Measurements from ENCODE around the gene IFITM5.
"Not testable (repeated sequence)": the region's sequence is repeated elsewhere in the genome, so short reads cannot be mapped to it uniquely, and the experiment has no call there.

IFITM5 gene

GRCh38 chr11:295351-296170 lies 3.8 kb downstream of the IFITM5 start:
- no peak for DNase-seq (ENCODE audit: low read depth in 2 of 2)

- no peak for DNase-seq (ENCODE audit: low read depth in 2 of 2)
Measured at GRCh38 chr11:294780-295179, 4.5 kb downstream of the IFITM5 start.

GRCh38 chr11:293852-294661 lies 5.3 kb downstream of the IFITM5 start:
- no peak for DNase-seq (ENCODE audit: low read depth in 2 of 2)

- no peak for DNase-seq (ENCODE audit: low read depth in 2 of 2)
Measured at GRCh38 chr11:293271-293851, 6.0 kb downstream of the IFITM5 start.

- no peak for DNase-seq (ENCODE audit: low read depth in 2 of 2)
Measured at GRCh38 chr11:292211-293121, 6.9 kb downstream of the IFITM5 start.

DNA sequence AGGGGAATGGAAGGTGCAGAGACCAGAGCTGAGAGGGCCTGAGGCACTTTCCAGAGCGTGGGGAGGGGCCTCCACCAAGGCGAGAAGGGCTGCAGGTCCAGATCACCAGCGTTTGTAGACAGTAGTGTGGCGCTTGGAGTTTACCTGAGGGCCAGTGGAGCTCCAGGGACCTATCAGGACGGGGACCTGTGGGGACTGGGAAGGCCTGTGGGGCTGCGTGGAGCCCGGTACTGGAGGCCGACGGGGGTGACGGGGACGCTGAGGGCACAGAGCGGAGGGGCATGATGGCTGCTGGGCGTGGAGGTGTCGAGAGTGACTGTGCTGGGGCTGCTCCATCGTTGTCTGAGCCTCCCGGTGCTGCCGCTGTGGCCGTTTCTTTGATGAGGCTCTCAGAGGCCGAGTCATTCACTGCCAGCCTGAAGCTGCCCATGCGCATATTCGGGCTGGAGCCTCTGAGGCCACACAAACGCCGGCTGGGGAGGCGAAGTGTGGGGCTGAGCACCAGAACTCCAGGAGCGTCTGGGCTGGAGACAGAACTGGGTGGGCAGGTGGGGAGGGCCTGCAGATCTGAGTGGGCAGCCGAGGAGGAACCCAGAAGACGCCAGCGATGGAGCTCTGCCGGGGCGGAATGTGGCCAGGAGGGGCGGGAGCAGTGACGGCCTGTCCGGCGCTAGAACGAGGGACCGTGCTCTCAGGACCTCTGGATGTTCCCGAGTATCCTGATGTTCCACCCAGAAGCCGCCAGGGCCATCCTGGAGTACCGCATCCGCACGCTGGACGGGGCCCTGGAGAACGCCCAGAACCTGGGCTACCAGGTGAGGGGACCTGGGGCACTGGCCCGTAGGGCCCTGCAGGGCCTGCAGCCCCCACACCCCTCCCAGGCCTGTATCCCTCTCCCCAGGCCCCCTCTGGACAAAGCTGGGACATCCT lies 7.8 kb downstream of the IFITM5 start:
- no peak for DNase-seq (ENCODE audit: low read depth in 2 of 2)

DNA sequence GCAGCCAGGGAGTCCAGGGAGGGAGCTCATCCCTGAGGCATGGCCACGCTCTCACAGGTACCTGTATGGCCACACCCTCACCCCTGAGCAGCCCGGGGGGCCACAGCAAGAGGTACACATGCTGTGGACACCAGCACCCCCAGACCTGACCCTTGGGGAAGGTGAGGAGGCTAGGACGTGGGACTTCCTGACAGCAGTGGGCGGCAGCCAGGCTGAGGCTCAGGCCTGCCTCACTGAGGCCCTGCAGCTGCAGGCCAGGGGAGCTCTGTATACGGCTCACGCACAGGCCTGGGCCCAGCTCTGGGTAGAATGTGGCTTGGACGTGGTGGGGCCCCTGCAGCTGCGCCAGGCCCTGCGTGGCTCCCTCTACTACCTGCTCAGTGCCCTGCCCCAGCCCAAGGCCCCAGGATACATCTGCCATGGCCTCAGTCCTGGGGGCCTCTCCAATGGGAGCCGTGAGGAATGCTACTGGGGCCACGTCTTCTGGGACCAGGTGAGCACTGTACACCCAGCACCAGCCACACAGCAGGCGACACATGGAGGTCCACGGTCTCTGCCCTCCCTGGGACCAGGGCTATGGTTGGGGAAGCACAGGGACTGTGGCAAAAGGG lies 8.6 kb downstream of the IFITM5 start:
- no peak for DNase-seq (ENCODE audit: low read depth in 2 of 2)

DNA sequence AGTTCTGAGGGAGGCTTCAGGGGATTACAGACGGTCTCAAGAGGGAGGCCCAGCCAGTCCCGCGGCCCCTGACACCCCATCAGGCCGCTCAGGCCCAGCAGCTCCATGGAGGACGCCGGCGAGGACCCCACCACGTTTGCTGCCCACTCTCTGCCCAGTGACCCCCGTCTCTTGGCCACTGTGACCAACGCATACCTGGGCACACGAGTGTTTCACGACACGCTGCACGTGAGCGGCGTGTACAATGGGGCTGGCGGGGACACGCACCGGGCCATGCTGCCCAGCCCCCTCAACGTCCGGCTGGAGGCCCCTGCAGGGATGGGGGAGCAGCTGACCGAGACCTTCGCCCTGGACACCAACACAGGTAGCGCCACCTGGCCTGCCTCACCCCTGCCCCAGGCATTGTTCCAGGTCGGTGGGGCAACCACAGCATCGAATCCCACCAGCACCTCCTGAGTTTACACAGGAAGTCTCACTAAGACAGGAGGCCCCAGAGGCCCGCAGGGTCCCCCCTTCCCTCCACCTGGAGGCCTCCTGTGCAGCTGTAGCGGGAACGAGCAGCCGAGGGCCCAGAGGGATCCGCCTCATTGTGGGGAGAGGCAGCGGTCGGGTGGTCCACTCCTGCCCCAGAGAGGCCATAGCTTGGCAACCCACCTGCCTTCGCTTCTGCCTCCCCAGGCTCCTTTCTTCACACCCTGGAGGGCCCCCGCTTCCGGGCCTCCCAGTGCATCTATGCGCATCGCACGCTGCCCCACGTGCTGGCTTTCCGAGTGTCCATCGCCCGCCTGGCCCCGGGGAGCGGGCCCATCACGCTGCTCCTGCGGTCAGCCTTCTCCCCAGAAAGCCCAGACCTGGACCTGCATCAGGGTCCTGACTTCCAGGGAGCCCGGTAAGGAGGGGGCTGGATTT lies 9.4 kb downstream of the IFITM5 start:
- no peak for DNase-seq (ENCODE audit: low read depth in 2 of 2)

DNA sequence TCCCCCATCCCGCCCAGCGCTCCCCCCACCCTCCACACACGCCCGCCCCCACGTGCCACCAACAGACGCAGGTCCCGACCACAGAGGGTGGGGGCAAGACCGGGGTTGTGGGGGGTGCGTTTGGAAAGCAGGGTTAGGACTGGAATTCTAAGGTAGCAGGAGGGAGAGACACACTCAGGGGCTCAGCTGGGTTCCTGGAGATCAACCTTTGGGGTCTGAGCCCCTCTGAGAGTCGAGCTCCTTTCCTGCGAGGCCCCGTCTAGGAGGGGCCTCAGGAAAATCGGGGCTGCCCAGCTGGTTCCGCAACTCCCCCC lies 10.0 kb downstream of the IFITM5 start:
- no peak for DNase-seq (ENCODE audit: low read depth in 2 of 2)

DNA sequence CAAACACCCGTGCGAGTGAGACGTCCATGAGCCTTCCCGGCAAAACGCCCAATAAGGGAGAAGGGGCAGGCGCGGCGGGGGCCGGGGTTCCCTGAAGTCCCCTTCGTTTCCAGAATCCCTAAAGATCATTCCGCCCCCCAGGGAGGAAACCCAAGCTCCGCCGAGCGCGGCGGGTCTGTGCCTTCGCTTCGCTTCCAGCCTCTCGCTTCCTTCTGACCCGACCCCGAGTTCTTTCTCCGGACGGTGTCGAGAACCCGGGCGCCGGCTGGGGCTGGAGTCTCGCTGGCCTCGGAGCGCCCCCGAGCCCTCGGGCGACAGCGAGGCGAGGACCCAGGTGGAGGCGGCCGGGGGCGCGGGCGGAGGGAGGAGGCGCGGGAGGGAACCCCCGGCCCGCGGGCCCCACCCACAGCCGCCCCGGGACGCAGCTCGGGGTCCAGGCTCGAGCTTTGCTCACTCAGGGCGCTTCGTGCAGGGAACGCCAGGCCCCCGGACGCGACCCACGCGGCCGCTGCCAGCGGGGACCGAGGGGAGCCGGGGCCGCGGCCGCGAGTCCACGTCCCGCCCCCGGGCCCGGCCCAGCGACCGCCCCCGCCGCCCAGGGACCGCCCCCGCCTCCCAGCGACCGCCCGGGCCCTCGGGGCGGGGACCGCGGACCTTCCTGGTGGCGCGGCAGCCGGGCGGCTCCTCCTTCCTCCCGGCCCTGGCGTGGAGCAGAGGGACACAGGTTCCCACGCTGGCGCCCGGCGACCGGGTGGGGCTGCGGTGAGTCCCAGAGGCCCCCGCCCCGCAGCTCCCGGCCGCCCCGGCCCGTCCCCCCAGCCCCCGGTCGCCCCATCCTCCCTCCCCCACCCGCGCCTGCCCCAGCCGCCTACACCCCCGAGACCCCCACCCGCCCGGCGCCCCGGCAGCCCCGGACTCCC lies 10.6 kb downstream of the IFITM5 start, which contains the start of gene PGGHG:
TSS of gene PGGHG (plus strand) at position 649 of the 920 bp plus-strand sequence. CDS start 691 bp downstream, outside the sequence.
- DNase-seq (ENCODE audit: low read depth in 2 of 2): no peak

DNA sequence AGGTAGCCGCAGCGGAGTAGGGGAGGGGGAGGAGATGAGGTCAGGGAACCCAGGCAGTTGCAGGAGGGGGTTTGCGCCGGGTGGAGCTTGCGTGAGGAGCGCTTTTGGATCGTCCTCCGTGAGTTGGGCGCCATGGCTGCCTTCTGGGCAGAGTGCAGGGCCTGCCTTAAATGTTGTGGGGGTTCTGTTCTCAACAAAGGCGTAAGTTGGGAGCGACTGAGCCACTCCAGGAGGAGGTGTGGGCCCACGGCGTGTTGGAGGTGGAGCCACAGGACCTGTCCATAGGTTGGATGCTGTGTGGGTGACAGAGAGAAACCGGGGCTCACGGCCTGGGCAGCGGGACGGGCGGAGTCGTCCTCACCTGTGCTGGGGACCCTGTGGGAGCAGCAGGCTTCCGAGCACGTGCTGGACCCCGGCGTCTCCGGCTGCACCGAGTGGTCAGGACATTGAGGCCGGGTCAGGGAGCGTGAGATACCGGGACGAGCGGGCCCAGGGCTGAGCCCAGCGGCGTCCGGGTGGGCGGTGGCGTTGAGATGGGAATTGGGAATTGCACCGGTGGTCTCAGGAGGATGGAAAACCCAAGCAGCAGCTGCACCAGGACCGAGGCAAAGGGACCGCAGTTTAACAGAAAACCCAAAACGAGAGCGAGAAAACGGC lies 11.4 kb downstream of the IFITM5 start:
- DNase-seq (ENCODE audit: low read depth in 2 of 2): no peak

DNA sequence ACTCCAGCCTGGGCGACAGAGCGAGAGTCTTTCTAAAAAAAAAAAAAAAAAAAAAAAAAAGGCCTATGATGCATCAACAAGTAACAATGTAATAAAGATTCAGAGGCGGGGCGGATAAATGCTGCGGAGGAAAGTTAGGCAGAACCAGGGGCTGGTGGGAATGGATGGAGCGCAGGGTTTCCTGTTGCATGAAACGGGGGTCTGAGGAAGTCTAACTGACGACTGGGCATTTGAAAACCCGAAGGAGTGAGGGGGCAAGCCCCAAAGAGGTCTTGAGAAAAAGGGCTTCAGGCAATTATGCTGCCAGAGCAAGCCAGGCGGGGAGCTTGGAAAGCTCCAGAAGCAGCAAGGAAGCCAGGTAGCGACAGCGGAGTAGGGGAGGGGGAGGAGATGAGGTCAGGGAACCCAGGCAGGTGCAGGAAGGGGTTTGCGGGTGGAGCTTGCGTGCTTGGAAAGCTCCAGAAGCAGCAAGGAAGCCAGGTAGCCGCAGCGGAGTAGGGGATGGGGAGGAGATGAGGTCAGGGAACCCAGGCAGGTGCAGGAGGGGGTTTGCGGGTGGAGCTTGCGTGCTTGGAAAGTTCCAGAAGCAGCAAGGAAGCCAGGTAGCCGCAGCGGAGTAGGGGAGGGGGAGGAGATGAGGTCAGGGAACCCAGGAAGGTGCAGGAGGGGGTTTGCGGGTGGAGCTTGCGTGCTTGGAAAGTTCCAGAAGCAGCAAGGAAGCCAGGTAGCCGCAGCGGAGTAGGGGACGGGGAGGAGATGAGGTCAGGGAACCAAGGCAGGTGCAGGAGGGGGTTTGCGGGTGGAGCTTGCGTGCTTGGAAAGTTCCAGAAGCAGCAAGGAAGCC lies 12.1 kb downstream of the IFITM5 start:
- not testable (repeated sequence) for DNase-seq (ENCODE audit: low read depth in 2 of 2)

- DNase-seq (ENCODE audit: low read depth in 2 of 2): no peak
Measured at GRCh38 chr11:285894-286220, 13.5 kb downstream of the IFITM5 start.

DNA sequence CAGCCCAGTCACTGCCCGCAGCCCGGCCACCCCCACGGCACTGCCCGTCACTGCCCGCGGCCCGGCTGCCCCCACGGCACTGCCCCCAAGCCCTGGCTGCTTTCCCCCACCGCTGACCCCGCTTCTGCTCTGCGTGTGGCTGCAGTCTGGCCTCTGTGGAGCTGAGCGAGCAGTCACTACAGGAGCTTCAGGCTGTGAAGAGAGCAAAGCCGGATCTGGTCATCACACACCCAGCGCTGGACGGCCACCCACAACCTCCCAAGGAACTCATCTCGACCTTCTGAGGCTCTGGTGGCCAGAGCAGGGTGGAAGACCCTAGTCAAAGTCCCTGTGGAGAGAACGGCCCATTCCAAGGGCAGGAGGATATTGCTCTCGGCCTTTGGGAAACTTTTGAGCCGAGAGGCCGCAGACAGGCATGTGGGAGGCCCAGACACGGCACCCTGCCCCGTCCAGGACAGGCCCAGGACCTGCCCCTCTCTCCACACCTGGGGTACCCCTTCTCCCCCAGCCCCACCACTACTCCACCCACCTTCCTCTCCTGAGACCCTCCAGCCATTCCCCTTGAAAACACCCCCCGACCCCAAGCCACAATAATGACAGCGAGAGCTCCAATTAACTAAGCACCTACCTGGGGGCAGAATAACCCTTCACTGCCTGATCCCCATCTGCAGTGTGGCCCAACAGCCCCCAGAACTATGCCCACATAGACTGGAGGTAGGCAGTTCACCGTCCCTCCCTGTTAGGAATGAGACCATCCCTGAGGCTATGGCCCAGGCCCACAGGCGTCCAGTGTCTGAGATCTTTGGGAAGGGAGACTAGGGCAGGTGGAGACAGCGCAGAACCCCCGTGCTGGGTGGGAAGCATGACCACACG lies 14.1 kb downstream of the IFITM5 start:
- DNase-seq (ENCODE audit: low read depth in 2 of 2): no peak

Data from stimulated activated CD8-positive, alpha-beta memory T cell treated with anti-CD3 and anti-CD28 coated beads, Interleukin-2, amount 100 ng/mL, for 48 hours (primary cell).